Measurements from ENCODE around the gene KCNB1.

- TF ChIP-seq, protein P1, sequence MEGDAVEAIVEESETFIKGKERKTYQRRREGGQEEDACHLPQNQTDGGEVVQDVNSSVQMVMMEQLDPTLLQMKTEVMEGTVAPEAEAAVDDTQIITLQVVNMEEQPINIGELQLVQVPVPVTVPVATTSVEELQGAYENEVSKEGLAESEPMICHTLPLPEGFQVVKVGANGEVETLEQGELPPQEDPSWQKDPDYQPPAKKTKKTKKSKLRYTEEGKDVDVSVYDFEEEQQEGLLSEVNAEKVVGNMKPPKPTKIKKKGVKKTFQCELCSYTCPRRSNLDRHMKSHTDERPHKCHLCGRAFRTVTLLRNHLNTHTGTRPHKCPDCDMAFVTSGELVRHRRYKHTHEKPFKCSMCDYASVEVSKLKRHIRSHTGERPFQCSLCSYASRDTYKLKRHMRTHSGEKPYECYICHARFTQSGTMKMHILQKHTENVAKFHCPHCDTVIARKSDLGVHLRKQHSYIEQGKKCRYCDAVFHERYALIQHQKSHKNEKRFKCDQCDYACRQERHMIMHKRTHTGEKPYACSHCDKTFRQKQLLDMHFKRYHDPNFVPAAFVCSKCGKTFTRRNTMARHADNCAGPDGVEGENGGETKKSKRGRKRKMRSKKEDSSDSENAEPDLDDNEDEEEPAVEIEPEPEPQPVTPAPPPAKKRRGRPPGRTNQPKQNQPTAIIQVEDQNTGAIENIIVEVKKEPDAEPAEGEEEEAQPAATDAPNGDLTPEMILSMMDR (IDR thresholded peaks at IDR 0.05): no peak
- no peak for TF ChIP-seq ZFX (IDR thresholded peaks at IDR 0.05; ENCODE audit: borderline replicate concordance)
Observed at GRCh38 chr20:49395659-49396058, 86.8 kb downstream of the KCNB1 start.

Data from 22Rv1 (cell line).